Measurements from ENCODE around the gene ACTL10.

- no peak for TF ChIP-seq ZNF654 (tag by site-specific recombination; IDR thresholded peaks at IDR 0.05; ENCODE audit: low read depth)
- no peak for TF ChIP-seq YY1 (tag by site-specific recombination; IDR thresholded peaks at IDR 0.05)
- no peak for TF ChIP-seq ZSCAN23 (tag by site-specific recombination; IDR thresholded peaks at IDR 0.05)
- TF ChIP-seq ZNF747 (tag by site-specific recombination; IDR thresholded peaks at IDR 0.05) = no peak
- TF ChIP-seq REST (tag by site-specific recombination; IDR thresholded peaks at IDR 0.05) = no peak
- TF ChIP-seq ZNF830 (tag by site-specific recombination; IDR thresholded peaks at IDR 0.05; ENCODE audit: low read depth) = no peak
- no peak for TF ChIP-seq ZNF138 (tag by site-specific recombination; IDR thresholded peaks at IDR 0.05; ENCODE audit: borderline replicate concordance)
- no peak for TF ChIP-seq YY2 (tag by site-specific recombination; IDR thresholded peaks at IDR 0.05)
- TF ChIP-seq ATF2 (tag by site-specific recombination; IDR thresholded peaks at IDR 0.05; ENCODE audit: low read depth) = no peak
These were observed 21.3 kb upstream of the ACTL10 start for GRCh38 chr20:33645396-33645795.
